LNCaP clone FGC (cell line): ENCODE results near the gene EVPL.
"Not testable (repeated sequence)": the region's sequence is repeated elsewhere in the genome, so short reads cannot be mapped to it uniquely, and the experiment has no call there.

Experiments used
- DNase-seq: peaks from one replicate; pipeline ENCODE4 v3.0.0-alpha.2; 2011; ENCODE audit warnings: low read depth
- H3K4me3 ChIP-seq: 2 replicates; pipeline ENCODE4 v1.5.1; 2011; ENCODE audit warnings: mild to moderate bottlenecking, low read depth, low read length, control low read depth
- TF ChIP-seq, protein P1 (sequence below): IDR thresholded peaks from 2 replicates; pipeline ENCODE4 v1.5.1; 2012; ENCODE audit warnings: mild to moderate bottlenecking; ENCODE audit not compliant: control insufficient read depth, insufficient read depth; ENCODE audit errors: extremely low read depth

EVPL gene

DNA sequence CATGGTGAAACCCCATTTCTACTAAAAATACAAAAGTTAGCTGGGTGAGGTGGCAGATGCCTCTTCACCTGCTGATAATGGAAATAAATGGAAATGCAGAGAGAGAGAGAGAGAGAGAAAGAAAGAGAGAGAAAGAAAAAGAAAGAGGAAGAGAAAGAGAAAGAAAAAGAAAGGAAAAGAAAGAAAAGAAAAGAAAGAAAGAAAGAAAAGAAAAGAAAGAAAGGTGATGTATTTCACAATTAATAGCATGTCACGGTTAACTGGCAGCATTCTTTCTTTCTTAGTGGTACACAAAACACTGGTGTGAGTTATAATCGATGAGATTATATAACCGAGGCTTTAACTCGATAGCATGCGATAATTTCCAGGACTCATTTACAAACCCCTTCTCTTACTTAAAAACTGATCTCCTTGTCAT is 51.3 kb downstream of the EVPL start:
- TF ChIP-seq, protein P1, sequence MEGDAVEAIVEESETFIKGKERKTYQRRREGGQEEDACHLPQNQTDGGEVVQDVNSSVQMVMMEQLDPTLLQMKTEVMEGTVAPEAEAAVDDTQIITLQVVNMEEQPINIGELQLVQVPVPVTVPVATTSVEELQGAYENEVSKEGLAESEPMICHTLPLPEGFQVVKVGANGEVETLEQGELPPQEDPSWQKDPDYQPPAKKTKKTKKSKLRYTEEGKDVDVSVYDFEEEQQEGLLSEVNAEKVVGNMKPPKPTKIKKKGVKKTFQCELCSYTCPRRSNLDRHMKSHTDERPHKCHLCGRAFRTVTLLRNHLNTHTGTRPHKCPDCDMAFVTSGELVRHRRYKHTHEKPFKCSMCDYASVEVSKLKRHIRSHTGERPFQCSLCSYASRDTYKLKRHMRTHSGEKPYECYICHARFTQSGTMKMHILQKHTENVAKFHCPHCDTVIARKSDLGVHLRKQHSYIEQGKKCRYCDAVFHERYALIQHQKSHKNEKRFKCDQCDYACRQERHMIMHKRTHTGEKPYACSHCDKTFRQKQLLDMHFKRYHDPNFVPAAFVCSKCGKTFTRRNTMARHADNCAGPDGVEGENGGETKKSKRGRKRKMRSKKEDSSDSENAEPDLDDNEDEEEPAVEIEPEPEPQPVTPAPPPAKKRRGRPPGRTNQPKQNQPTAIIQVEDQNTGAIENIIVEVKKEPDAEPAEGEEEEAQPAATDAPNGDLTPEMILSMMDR = no peak
- DNase-seq = no peak
- H3K4me3 ChIP-seq = no peak overlapping the region

GRCh38 chr17:75975187-75975586 is 51.9 kb downstream of the EVPL start:
- DNase-seq, H3K4me3 ChIP-seq: not testable (repeated sequence)

- TF ChIP-seq, protein P1 = no peak
- DNase-seq = no peak
- H3K4me3 ChIP-seq = no peak overlapping the region
Observed at GRCh38 chr17:75970626-75971025, 56.5 kb downstream of the EVPL start.

GRCh38 chr17:75970011-75970523 is 57.0 kb downstream of the EVPL start:
- H3K4me3 ChIP-seq = no peak overlapping the region
- TF ChIP-seq, protein P1 = no peak
- no peak for DNase-seq

DNA sequence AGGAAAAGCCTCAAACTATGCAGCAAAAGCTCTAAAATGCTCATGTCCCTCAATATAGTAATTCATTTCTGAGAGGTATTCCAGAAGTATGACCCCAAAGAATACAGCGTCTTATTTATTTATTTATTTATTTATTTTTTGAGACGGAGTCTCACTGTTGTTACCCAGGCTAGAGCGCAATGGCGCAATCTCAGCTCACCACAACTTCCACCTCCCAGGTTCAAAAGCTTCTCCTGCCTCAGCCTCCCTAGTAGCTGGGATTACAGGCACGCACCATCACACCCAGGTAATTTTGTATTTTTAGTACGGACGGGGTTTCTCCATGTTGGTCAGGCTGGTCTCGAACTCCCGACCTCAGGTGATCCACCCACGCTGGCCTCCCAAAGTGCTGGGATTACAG is 58.1 kb downstream of the EVPL start:
- not testable (repeated sequence) for H3K4me3 ChIP-seq, DNase-seq

GRCh38 chr17:75965468-75965867 is 61.6 kb downstream of the EVPL start:
- no peak overlapping the region for H3K4me3 ChIP-seq
- no peak for DNase-seq
- TF ChIP-seq, protein P1 = no peak

GRCh38 chr17:75959839-75960511 is 67.1 kb downstream of the EVPL start:
- H3K4me3 ChIP-seq = peak overlapping the region; percentile 16; the same call in 1 of the 2 replicates

More at GRCh38 chr17:75959839-75960511, 67.1 kb downstream of the EVPL start:
- no peak for DNase-seq
- TF ChIP-seq, protein P1 = no peak
